G401.6 (cell line): ENCODE results near the gene TRIO.
"Not testable (repeated sequence)": the region's sequence is repeated elsewhere in the genome, so short reads cannot be mapped to it uniquely, and the experiment has no call there.

Source experiments
- FAIRE-seq: peaks from 2 replicates; lab custom pipeline; 2012; peaks lifted over from hg19 to GRCh38; lab: Jason Lieb, UNC

The TRIO gene

DNA sequence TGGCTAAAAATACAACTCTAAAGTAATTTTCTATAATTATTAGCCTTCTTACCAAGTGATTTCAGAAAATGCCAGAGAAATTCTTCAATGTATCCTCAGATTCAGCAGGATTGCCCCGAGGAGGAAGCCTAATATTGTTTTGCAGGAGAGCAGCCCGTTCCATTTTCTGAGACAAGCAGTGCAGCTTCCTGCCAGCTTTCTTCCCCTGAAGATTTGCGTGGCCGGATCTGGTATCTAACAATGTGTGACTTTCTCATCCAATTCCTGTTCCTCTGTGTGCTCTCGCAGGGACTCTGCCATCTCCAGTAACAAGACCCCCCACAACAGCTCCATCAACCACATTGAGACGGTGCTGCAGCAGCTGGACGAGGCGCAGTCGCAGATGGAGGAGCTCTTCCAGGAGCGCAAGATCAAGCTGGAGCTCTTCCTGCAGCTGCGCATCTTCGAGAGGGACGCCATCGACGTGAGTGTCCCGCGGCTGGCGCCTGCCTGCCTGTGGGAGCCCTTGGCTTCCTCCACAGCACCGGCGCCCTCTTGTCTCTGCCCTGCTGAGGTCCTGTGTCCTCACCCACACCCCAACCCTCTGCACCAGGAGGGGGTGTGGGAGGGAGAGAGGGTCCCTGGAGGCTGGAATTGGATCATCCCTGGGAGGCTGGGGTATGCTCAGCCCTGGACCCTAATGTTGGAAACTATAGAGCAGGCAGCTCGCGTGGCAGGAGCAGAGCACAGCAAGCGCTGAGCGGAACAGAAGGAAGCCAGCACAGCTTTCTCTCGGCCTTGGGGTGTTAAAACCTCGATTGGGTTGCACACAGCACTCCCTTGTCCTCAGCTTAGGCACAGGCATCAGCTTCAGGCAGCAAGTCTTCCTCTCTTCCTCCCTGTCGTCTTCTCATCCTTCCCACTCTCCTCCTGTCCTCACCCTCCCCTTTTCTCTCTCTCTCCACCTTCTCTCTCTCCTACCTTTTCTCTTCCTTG is 216.2 kb downstream of the TRIO start:
- no peak for FAIRE-seq

- no peak for FAIRE-seq
Observed at GRCh38 chr5:14362491-14362890, 219.3 kb downstream of the TRIO start.

- FAIRE-seq = peak; percentile 49
Observed at GRCh38 chr5:14364096-14364495, 221.0 kb downstream of the TRIO start.

- FAIRE-seq = no peak
Observed at GRCh38 chr5:14364576-14365472, 221.7 kb downstream of the TRIO start.

GRCh38 chr5:14365831-14366430 is 222.8 kb downstream of the TRIO start:
- FAIRE-seq = no peak

DNA sequence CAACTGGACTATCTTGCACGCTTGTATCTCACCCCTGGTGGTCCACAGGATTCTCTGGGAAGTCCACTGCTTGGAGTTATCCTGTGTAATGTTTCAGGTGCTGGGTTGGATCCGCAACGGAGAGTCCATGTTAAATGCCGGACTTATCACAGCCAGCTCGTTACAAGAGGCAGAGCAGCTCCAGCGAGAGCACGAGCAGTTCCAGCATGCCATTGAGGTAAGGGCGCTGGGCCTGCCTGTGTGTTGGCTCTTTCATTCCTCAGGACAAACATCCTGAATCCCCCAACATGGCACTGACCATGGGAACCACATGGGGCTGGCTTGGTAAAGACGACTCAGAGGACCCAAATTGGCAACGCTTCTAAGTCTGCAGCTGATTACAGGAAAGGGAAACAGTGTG is 223.6 kb downstream of the TRIO start:
- FAIRE-seq = no peak

DNA sequence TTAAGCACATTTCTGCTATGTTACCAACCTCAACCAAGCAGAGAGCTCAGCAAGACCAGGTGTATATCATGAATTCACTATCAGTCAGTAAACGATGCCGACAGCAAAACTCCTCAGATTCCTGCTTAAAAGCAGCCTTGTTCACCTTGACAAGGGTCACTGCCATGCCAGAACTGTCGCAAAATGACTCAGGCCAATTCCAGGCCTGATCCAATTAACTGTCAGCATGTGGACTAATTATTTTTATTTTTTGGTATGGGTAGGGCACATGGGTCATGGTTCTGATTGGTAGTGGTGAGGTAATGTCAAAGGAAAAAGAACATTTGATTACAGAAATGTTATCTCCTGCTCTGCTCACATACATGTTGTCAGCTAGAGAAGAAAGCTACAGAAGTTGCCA is 224.2 kb downstream of the TRIO start:
- FAIRE-seq = no peak

DNA sequence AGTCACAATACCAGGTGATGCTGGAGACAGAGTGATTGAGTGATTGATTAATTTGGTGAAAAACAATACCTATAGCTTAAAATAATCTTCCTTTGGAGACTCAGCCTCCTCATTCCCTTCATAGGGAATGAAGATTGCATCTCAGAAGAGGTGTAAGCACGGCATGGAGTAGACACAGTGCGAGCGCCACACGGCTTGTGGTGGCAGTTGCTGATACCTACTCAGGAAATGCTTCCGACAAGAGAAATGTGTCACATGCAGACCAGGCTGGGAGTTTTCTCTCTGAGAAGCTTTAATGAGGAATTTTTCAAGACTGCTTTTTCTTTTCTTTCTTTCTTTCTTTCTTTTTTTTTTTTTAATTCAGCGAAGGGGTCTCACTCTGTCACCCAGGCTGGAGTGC is 226.6 kb downstream of the TRIO start:
- FAIRE-seq = no peak

- no peak for FAIRE-seq
Observed at GRCh38 chr5:14370386-14370785, 227.2 kb downstream of the TRIO start.

DNA sequence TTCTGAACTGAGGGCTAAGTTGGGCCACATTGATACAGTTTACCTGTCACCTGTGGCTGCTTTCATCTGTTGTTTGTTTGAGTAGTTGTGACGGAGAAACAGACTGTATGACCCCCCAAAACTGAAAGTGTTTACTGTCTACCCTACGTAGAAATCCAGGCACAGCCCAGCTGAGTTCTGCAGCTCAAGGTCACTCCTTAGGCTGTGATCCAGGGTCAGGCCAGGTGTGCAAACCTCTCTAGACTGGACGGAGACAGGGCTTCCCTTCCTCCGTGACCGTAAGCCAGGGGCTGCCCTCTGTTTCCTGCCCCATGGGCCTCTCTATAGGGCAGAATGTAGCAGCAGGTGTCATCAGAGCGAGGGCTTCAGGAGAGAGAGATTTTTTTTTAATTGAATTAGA is 230.5 kb downstream of the TRIO start:
- no peak for FAIRE-seq

GRCh38 chr5:14374100-14374499 is 231.0 kb downstream of the TRIO start:
- no peak for FAIRE-seq

DNA sequence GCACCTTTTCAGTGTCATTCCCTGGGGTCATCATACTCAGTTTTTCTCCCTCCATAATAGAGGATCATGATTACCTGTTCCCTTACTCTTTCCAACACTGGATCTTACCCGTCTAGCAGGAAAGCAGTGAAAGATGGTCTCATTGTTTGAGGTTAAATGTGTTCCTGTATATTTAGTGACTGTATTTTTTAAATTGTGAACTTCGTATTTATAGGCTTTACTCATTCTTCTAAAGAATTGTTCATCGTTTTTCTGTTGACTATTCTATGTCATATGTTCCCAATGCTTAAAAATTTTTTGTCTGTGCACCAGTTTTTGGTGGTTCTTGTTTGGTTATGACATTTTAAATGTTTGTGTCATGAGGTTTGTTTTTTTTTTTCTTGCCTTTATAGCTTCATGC is 233.6 kb downstream of the TRIO start:
- FAIRE-seq = no peak

- FAIRE-seq = no peak
Observed at GRCh38 chr5:14379739-14380497, 236.8 kb downstream of the TRIO start.

DNA sequence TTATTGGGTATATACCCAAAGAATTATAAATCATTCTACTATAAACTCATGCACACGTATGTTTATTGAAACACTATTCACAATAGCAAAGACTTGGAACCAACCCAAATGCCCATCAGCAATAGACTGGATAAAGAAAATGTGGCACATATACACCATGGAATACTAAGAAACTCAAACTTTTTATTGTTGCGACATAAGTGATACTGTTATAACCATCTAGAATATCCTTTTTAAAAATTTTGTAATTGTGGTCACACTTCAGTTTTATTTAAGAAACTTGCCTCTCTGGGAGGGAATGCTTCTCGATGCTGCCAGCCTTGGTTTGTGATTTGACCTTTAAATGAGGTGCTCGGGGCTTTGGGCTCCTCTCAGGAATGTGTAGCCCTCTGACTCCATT is 237.6 kb downstream of the TRIO start:
- no peak for FAIRE-seq

GRCh38 chr5:14382640-14383039 is 239.5 kb downstream of the TRIO start:
- no peak for FAIRE-seq

- no peak for FAIRE-seq
Observed at GRCh38 chr5:14383923-14384322, 240.8 kb downstream of the TRIO start.

DNA sequence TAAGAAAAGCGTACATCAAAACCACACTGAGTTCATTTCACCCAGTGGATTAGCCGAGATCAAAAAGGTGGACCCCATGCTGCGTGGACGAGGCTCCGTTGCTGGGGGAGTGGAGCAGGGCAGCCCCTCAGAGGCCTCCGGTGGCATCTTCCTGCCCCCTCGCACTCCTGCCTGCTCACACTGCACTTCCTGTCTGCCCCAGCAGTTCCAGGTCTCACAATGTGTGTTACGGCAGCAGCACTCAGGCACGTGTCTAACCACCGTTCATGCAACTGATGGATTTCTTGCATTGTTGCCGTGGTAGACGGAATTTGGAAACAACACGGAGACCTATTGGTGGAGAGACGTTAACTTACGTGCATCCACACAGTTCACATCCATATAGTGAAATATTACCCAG is 241.9 kb downstream of the TRIO start:
- FAIRE-seq = no peak

- FAIRE-seq = no peak
Observed at GRCh38 chr5:14386884-14387624, 243.9 kb downstream of the TRIO start.

- FAIRE-seq = no peak
Observed at GRCh38 chr5:14388741-14389140, 245.6 kb downstream of the TRIO start.

GRCh38 chr5:14392552-14392951 is 249.4 kb downstream of the TRIO start:
- FAIRE-seq = not testable (repeated sequence)

DNA sequence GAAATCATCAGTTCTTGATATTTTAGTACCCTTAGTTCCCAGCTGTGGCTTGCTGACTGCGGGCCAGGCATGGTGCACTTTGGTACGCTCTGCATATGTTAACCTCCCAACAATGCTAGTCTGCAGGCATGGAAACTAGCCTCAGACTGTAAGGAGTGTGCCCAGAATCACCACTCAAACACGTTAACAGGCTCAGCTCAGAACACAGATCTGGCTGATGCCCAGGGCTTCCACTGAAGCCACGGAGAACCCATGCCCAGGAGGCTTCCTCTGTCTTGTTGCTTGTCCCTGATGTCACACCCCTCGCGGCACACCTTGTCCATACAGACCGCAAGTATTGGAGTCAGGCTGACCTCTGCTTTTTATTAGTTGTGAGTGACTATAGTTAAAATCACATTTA is 251.2 kb downstream of the TRIO start:
- no peak for FAIRE-seq
